ENCODE data around the gene RGS6. TPM values are rescaled to one million over a fixed set of nuclear protein-coding genes. Genes with fewer than 3 reads are reported as not detected.
"Not testable (repeated sequence)": the region's sequence is repeated elsewhere in the genome, so short reads cannot be mapped to it uniquely, and the experiment has no call there.

The RGS6 gene
- polyA plus RNA-seq, 1 donor: 6.0 TPM

GRCh38 chr14:72451054-72451972 is 519.1 kb downstream of the RGS6 start:
- no peak for DNase-seq (ENCODE audit: low read depth)

- no peak for DNase-seq (ENCODE audit: low read depth)
Observed at GRCh38 chr14:72452774-72453173, 520.5 kb downstream of the RGS6 start.

GRCh38 chr14:72454388-72455160 is 522.3 kb downstream of the RGS6 start:
- DNase-seq (ENCODE audit: low read depth): no peak

GRCh38 chr14:72457641-72458040 is 525.4 kb downstream of the RGS6 start:
- DNase-seq (ENCODE audit: low read depth): no peak

- no peak for DNase-seq (ENCODE audit: low read depth)
Observed at GRCh38 chr14:72462056-72462455, 529.8 kb downstream of the RGS6 start.

GRCh38 chr14:72463291-72463866 is 531.1 kb downstream of the RGS6 start:
- DNase-seq (ENCODE audit: low read depth): no peak

- DNase-seq (ENCODE audit: low read depth): no peak
Observed at GRCh38 chr14:72464226-72464625, 532.0 kb downstream of the RGS6 start.

GRCh38 chr14:72466325-72466724 is 534.1 kb downstream of the RGS6 start:
- no peak for DNase-seq (ENCODE audit: low read depth)

GRCh38 chr14:72471346-72471745 is 539.1 kb downstream of the RGS6 start:
- DNase-seq (ENCODE audit: low read depth): no peak

GRCh38 chr14:72472845-72473244 is 540.6 kb downstream of the RGS6 start:
- no peak for DNase-seq (ENCODE audit: low read depth)

- DNase-seq (ENCODE audit: low read depth): no peak
Observed at GRCh38 chr14:72476657-72477499, 544.6 kb downstream of the RGS6 start.

GRCh38 chr14:72477578-72477977 is 545.3 kb downstream of the RGS6 start:
- not testable (repeated sequence) for DNase-seq (ENCODE audit: low read depth)

- no peak for DNase-seq (ENCODE audit: low read depth)
Observed at GRCh38 chr14:72478471-72478893, 546.3 kb downstream of the RGS6 start.

- no peak for DNase-seq (ENCODE audit: low read depth)
Observed at GRCh38 chr14:72479461-72479931, 547.3 kb downstream of the RGS6 start.

- no peak for DNase-seq (ENCODE audit: low read depth)
Observed at GRCh38 chr14:72480464-72481243, 548.4 kb downstream of the RGS6 start.

- DNase-seq (ENCODE audit: low read depth): no peak
Observed at GRCh38 chr14:72483311-72483710, 551.1 kb downstream of the RGS6 start.

GRCh38 chr14:72485695-72486094 is 553.5 kb downstream of the RGS6 start:
- DNase-seq (ENCODE audit: low read depth): no peak

- DNase-seq (ENCODE audit: low read depth): no peak
Observed at GRCh38 chr14:72488514-72488913, 556.3 kb downstream of the RGS6 start.

GRCh38 chr14:72492196-72492595 is 560.0 kb downstream of the RGS6 start:
- no peak for DNase-seq (ENCODE audit: low read depth)

GRCh38 chr14:72495668-72496067 is 563.4 kb downstream of the RGS6 start:
- DNase-seq (ENCODE audit: low read depth): no peak

Data from forelimb muscle (tissue), 1 donor.